Measurements from ENCODE around the gene NOS1.

GRCh38 chr12:117159674-117160073 lies 201.8 kb downstream of the NOS1 start:
- no peak for TF ChIP-seq CTCF (conservative IDR thresholded peaks at IDR 0.05; ENCODE audit: low read depth, low read length)
- no peak for TF ChIP-seq EZH2 (IDR thresholded peaks at IDR 0.05; ENCODE audit: borderline replicate concordance, low read depth, low read length, poor library complexity, severe bottlenecking)

Data from A673 (cell line).